Neural cell (in vitro differentiated cells): ENCODE data around the gene IQGAP1. TPM values are rescaled to one million over a fixed set of nuclear protein-coding genes. Genes with fewer than 3 reads are reported as not detected.

ENCODE experiments used
- H2AFZ ChIP-seq: fragments of 200-600, 300-800 bp; sonication (generic), shearing (Covaris generic); 2 replicates; pipeline ENCODE4 v1.6.0; 2014; ENCODE audit warnings: low read depth, mild to moderate bottlenecking, antibody characterized with exemption, low read length, moderate library complexity
- H3F3A ChIP-seq: fragments of 200-600 bp; shearing (Covaris generic); 2 replicates; pipeline ENCODE4 v1.6.1; 2016; ENCODE audit warnings: mild to moderate bottlenecking, moderate library complexity, mixed read lengths, antibody characterized with exemption, low read length; ENCODE audit not compliant: insufficient read depth, poor library complexity, severe bottlenecking
- H3K27ac ChIP-seq: fragments of 200-600, 300-800 bp; sonication (generic), shearing (Covaris generic); 2 replicates; pipeline ENCODE4 v1.5.1; 2014; ENCODE audit warnings: mild to moderate bottlenecking, low read length, moderate library complexity
- H3K27me3 ChIP-seq: fragments of 300-800, 200-600 bp; sonication (generic), shearing (Covaris generic); 2 replicates; pipeline ENCODE4 v1.6.0; 2014; ENCODE audit warnings: mild to moderate bottlenecking, low read depth, low read length, moderate library complexity; ENCODE audit not compliant: insufficient read depth
- H3K36me3 ChIP-seq: fragments of 300-800, 200-600 bp; sonication (generic), shearing (Covaris generic); 2 replicates; pipeline ENCODE4 v1.5.1; 2014; ENCODE audit warnings: mild to moderate bottlenecking, antibody characterized with exemption, low read length, moderate library complexity; ENCODE audit not compliant: insufficient read depth
- H3K4me2 ChIP-seq: fragments of 300-800, 200-600 bp; sonication (generic), shearing (Covaris generic); 2 replicates; pipeline ENCODE4 v1.6.0; 2014; ENCODE audit warnings: mild to moderate bottlenecking, low read length
- H3K4me3 ChIP-seq: fragments of 300-800, 200-600 bp; sonication (generic), shearing (Covaris generic); 2 replicates; pipeline ENCODE4 v1.5.1; 2014; ENCODE audit warnings: mild to moderate bottlenecking, low read length, moderate library complexity
- H3K79me2 ChIP-seq: fragments of 200-600 bp; shearing (Covaris generic); replicated peaks from 2 replicates; pipeline ENCODE4 v1.6.0; 2014; ENCODE audit warnings: mild to moderate bottlenecking, low read length, moderate library complexity; ENCODE audit not compliant: insufficient read depth
- H3K9ac ChIP-seq: fragments of 300-800, 200-600 bp; sonication (generic), shearing (Covaris generic); 2 replicates; pipeline ENCODE4 v1.6.1; 2016; ENCODE audit warnings: mild to moderate bottlenecking, low read length, mixed read lengths
- H3K9me2 ChIP-seq: fragments of 200-600 bp; shearing (Covaris generic); 2 replicates; pipeline ENCODE4 v1.6.1; 2016; ENCODE audit warnings: mild to moderate bottlenecking, low read length, mixed read lengths; ENCODE audit not compliant: insufficient read depth
- H3K9me3 ChIP-seq: fragments of 200-600, 300-800 bp; sonication (generic), shearing (Covaris generic); 2 replicates; pipeline ENCODE4 v1.6.1; 2016; ENCODE audit warnings: mild to moderate bottlenecking, mixed run types, low read length, moderate library complexity, mixed read lengths
- H4K20me1 ChIP-seq: fragments of 200-600 bp; shearing (Covaris generic); 2 replicates; pipeline ENCODE4 v1.6.1; 2016; ENCODE audit warnings: mild to moderate bottlenecking, mixed run types; ENCODE audit not compliant: insufficient read depth
- EP300 ChIP-seq: fragments of 450-650 bp; conservative IDR thresholded peaks from 2 replicates; pipeline ENCODE4 v1.6.1; 2014; ENCODE audit warnings: antibody characterized with exemption, mild to moderate bottlenecking, moderate library complexity; ENCODE audit not compliant: poor library complexity, severe bottlenecking
- EZH2 ChIP-seq: fragments of 200-600, 300-800 bp; shearing (Covaris generic), sonication (generic); IDR thresholded peaks from 2 replicates; pipeline ENCODE4 v1.6.1; 2014; ENCODE audit warnings: antibody characterized with exemption, low read length, borderline replicate concordance, mild to moderate bottlenecking; ENCODE audit not compliant: insufficient read depth, poor library complexity, severe bottlenecking
- MXI1 ChIP-seq: fragments of 450-650 bp; conservative IDR thresholded peaks from 2 replicates; pipeline ENCODE4 v1.6.1; 2014; ENCODE audit warnings: antibody characterized with exemption, mild to moderate bottlenecking; ENCODE audit not compliant: poor library complexity, severe bottlenecking
- POLR2AphosphoS5 ChIP-seq: IDR thresholded peaks from 2 replicates; pipeline ENCODE4 v1.6.1; 2012
- RAD21 ChIP-seq: fragments of 450-650 bp; conservative IDR thresholded peaks from 2 replicates; pipeline ENCODE4 v1.6.1; 2014; ENCODE audit warnings: antibody characterized with exemption, mild to moderate bottlenecking, moderate library complexity
- SMC3 ChIP-seq: fragments of 450-650 bp; conservative IDR thresholded peaks from 2 replicates; pipeline ENCODE4 v1.6.1; 2014; ENCODE audit warnings: antibody characterized with exemption, mild to moderate bottlenecking, moderate library complexity; ENCODE audit not compliant: poor library complexity
- TAF1 ChIP-seq: IDR thresholded peaks from 2 replicates; pipeline ENCODE4 v1.6.1; 2012; ENCODE audit warnings: low read depth
- polyA plus RNA-seq: library from polyadenylated mRNA; depleted of rRNA; stranded (reverse); fragments of >200 nt; gene quantifications from 2 replicates; pipeline ENCODE4 v1.2.3, GENCODE V29; 2014
- TF ChIP-seq, protein P1 (sequence below): IDR thresholded peaks from 2 replicates; pipeline ENCODE4 v1.6.1; 2012; ENCODE audit warnings: borderline replicate concordance
- TF ChIP-seq, protein P2 (sequence below): fragments of 450-650 bp; IDR thresholded peaks from 2 replicates; pipeline ENCODE4 v1.5.1; 2014; ENCODE audit warnings: antibody characterized with exemption, mild to moderate bottlenecking, moderate library complexity; ENCODE audit not compliant: poor library complexity, severe bottlenecking

The IQGAP1 gene
- polyA plus RNA-seq, 1 donor from 2014 or later, result 16.6 TPM

DNA sequence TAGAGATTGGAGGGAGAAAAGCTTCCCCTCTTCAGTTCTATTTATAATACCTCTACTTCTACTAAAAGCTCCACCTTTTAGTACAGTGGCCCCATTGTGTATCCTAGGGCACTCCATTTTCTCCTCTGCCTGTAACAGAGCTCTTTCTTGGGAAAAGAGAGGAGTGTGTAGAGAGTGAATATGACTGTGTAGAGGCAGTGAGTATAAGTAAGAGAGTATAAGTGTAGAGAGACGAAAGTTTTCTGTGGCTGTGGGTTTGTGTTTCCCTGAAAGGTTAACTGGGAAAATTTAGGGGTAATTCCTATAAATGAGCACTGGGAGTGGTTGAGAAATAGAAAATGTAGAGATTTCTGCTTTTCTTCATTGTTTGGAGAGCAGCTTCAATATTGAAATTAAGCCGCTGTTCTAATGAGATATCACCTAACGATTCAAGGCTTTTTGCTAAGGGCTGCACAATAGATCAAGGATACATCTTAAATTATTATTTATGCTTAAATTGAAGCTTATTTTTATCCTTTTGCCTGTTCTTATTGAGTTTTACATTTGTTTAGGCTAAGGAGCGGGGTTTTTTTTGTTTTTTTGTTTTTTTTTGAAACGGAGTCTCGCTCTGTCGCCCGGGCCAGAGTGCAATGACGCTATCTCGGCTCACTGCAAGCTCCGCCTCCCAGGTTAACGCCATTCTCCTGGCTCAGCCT, 6.9 kb downstream of the IQGAP1 start:
- H3F3A ChIP-seq, result no peaks in the 10 kb centered on the region
- TF ChIP-seq EZH2 (no peak), TAF1 (no peak), POLR2AphosphoS5 (no peak), SMC3 (no peak), EP300 (no peak), RAD21 (no peak), MXI1 (no peak)
- TF ChIP-seq, protein P1, sequence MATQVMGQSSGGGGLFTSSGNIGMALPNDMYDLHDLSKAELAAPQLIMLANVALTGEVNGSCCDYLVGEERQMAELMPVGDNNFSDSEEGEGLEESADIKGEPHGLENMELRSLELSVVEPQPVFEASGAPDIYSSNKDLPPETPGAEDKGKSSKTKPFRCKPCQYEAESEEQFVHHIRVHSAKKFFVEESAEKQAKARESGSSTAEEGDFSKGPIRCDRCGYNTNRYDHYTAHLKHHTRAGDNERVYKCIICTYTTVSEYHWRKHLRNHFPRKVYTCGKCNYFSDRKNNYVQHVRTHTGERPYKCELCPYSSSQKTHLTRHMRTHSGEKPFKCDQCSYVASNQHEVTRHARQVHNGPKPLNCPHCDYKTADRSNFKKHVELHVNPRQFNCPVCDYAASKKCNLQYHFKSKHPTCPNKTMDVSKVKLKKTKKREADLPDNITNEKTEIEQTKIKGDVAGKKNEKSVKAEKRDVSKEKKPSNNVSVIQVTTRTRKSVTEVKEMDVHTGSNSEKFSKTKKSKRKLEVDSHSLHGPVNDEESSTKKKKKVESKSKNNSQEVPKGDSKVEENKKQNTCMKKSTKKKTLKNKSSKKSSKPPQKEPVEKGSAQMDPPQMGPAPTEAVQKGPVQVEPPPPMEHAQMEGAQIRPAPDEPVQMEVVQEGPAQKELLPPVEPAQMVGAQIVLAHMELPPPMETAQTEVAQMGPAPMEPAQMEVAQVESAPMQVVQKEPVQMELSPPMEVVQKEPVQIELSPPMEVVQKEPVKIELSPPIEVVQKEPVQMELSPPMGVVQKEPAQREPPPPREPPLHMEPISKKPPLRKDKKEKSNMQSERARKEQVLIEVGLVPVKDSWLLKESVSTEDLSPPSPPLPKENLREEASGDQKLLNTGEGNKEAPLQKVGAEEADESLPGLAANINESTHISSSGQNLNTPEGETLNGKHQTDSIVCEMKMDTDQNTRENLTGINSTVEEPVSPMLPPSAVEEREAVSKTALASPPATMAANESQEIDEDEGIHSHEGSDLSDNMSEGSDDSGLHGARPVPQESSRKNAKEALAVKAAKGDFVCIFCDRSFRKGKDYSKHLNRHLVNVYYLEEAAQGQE, result no peak
- TF ChIP-seq, protein P2, sequence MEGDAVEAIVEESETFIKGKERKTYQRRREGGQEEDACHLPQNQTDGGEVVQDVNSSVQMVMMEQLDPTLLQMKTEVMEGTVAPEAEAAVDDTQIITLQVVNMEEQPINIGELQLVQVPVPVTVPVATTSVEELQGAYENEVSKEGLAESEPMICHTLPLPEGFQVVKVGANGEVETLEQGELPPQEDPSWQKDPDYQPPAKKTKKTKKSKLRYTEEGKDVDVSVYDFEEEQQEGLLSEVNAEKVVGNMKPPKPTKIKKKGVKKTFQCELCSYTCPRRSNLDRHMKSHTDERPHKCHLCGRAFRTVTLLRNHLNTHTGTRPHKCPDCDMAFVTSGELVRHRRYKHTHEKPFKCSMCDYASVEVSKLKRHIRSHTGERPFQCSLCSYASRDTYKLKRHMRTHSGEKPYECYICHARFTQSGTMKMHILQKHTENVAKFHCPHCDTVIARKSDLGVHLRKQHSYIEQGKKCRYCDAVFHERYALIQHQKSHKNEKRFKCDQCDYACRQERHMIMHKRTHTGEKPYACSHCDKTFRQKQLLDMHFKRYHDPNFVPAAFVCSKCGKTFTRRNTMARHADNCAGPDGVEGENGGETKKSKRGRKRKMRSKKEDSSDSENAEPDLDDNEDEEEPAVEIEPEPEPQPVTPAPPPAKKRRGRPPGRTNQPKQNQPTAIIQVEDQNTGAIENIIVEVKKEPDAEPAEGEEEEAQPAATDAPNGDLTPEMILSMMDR, result no peak
- no peaks in the 10 kb centered on the region for H3K9me2 ChIP-seq
- H2AFZ ChIP-seq, result no peak overlapping the region
- H3K9me3 ChIP-seq, result no peaks in the 10 kb centered on the region
- H3K27me3 ChIP-seq, result no peaks in the 10 kb centered on the region
- no peak overlapping the region for H3K27ac ChIP-seq
- H3K9ac ChIP-seq, result no peak overlapping the region
- H3K4me2 ChIP-seq, result no peak overlapping the region
- peaks cover 6% of the 10 kb centered on the region for H3K79me2 ChIP-seq
- H4K20me1 ChIP-seq, result no peaks in the 10 kb centered on the region
- no peaks in the 10 kb centered on the region for H3K36me3 ChIP-seq
- H3K4me3 ChIP-seq, result no peak overlapping the region

DNA sequence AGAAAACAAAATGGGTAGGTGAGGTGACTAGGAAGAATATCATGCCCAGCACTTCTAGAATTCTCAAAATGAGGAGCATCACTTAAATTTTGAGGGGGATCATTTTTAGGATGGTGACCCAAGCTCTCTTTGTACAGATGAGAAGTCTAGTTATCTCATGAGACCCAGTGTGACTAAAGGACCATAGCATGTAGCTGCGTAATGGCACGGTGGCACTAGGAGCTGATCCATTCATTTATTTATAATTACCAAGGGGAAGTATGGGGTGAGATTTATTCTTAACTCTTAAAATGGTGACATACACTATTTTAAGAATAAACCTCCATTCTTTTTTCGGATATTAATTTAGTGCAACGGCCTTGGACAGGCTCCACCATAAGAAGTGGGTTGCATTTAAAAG, 8.3 kb downstream of the IQGAP1 start:
- TF ChIP-seq RAD21 (no peak), MXI1 (no peak), TAF1 (no peak), POLR2AphosphoS5 (no peak)
- TF ChIP-seq, protein P2, result no peak
- Histone ChIP-seq H3K9ac (no peak overlapping the region), H3K79me2 (peaks cover 12% of the 10 kb centered on the region), H3K36me3 (no peaks in the 10 kb centered on the region), H3K27ac (no peak overlapping the region), H2AFZ (no peak overlapping the region), H3F3A (no peaks in the 10 kb centered on the region), H3K27me3 (no peaks in the 10 kb centered on the region), H4K20me1 (no peaks in the 10 kb centered on the region), H3K9me2 (no peaks in the 10 kb centered on the region), H3K4me3 (no peak overlapping the region), H3K4me2 (no peak overlapping the region), H3K9me3 (no peaks in the 10 kb centered on the region)
